SK-N-SH (cell line): ENCODE results near the gene CHST12. TPM values are rescaled to one million over a fixed set of nuclear protein-coding genes. Genes with fewer than 3 reads are reported as not detected.

Experiments
- CTCF ChIA-PET: fragments of 300-600, 350-600 bp; formaldehyde crosslinking; extraction: SDS; loops from one replicate; lab custom pipeline; 2021; lab: Yijun Ruan, JAX
- POLR2A ChIA-PET: fragments of 350-600 bp; sonication (Branson Sonifier 250); formaldehyde crosslinking; extraction: SDS; loops from one replicate; lab custom pipeline; 2020; ENCODE audit warnings: antibody characterized with exemption, inconsistent platforms; lab: Yijun Ruan, JAX
- DNase-seq: peaks from one replicate; pipeline ENCODE4 v3.0.0; 2012
- H2AFZ ChIP-seq: fragments of 200-600 bp; sonication (generic); 2 replicates; pipeline ENCODE4 v1.8.1; 2016; ENCODE audit warnings: antibody characterized with exemption, mild to moderate bottlenecking, low read depth
- H3F3A ChIP-seq: fragments of 200-600 bp; sonication (generic); replicated peaks from 2 replicates; pipeline ENCODE3; 2016; ENCODE audit warnings: antibody characterized with exemption, mild to moderate bottlenecking; ENCODE audit not compliant: insufficient read depth
- H3K27ac ChIP-seq, 2 experiments: fragments of 200-500 bp in 1 of 2; fragments of 200-600 bp in 1 of 2; sonication (Bioruptor generic) in 1 of 2; sonication (generic), shearing (Covaris generic) in 1 of 2; 2 replicates each; pipeline versions ENCODE4 v1.5.1 to v1.6.1; 2014 to 2016; ENCODE audit warnings: low read depth in 2 of 2, inconsistent platforms in 1 of 2, low read length in 1 of 2, mild to moderate bottlenecking in 1 of 2, mixed read lengths in 1 of 2
- H3K27me3 ChIP-seq: fragments of 200-600 bp; sonication (generic), shearing (Covaris generic); 2 replicates; pipeline ENCODE4 v1.6.1; 2016; ENCODE audit warnings: mixed run types; ENCODE audit not compliant: insufficient read depth
- H3K36me3 ChIP-seq, 2 experiments: fragments of 200-500 bp in 1 of 2; fragments of 200-600 bp in 1 of 2; sonication (Bioruptor generic) in 1 of 2; sonication (generic) in 1 of 2; replicated peaks in 1 of 2; 2 replicates each; pipeline versions ENCODE3 to v1.5.1; 2014 to 2016; ENCODE audit warnings: low read length in 1 of 2, mild to moderate bottlenecking in 1 of 2; ENCODE audit not compliant: insufficient read depth in 2 of 2, control insufficient read depth in 1 of 2
- H3K4me1 ChIP-seq, 2 experiments: fragments of 200-500 bp in 1 of 2; fragments of 200-600 bp in 1 of 2; sonication (Bioruptor generic) in 1 of 2; sonication (generic), shearing (Covaris generic) in 1 of 2; 2 replicates each; pipeline versions ENCODE4 v1.5.1 to v1.6.1; 2014 to 2016; ENCODE audit warnings: low read depth in 1 of 2, low read length in 1 of 2, mixed run types in 1 of 2; ENCODE audit not compliant: insufficient read depth in 2 of 2, control insufficient read depth in 1 of 2
- H3K4me2 ChIP-seq: fragments of 200-600 bp; sonication (generic), shearing (Covaris generic); 2 replicates; pipeline ENCODE4 v1.6.1; 2017; ENCODE audit warnings: mixed run types
- H3K4me3 ChIP-seq, 2 experiments: fragments of 200-500 bp in 1 of 2; fragments of 200-600 bp in 1 of 2; sonication (Bioruptor generic) in 1 of 2; sonication (generic), shearing (Covaris generic) in 1 of 2; 2 replicates each; pipeline versions ENCODE4 v1.5.1 to v1.8.1; 2014 to 2016; ENCODE audit warnings: low read depth in 2 of 2, inconsistent platforms in 1 of 2, low read length in 1 of 2, mild to moderate bottlenecking in 1 of 2, mixed read lengths in 1 of 2, moderate library complexity in 1 of 2
- H3K79me2 ChIP-seq: fragments of 200-600 bp; sonication (generic); 2 replicates; pipeline ENCODE4 v1.8.1; 2017; ENCODE audit warnings: mild to moderate bottlenecking; ENCODE audit not compliant: insufficient read depth
- H3K9ac ChIP-seq: fragments of 200-600 bp; sonication (generic); 2 replicates; pipeline ENCODE4 v1.6.1; 2017; ENCODE audit warnings: mixed run types
- H3K9me2 ChIP-seq: fragments of 200-600 bp; sonication (generic); 2 replicates; pipeline ENCODE4 v1.6.1; 2017; ENCODE audit warnings: mixed run types
- H3K9me3 ChIP-seq: fragments of 200-600 bp; sonication (generic); 2 replicates; pipeline ENCODE4 v1.6.1; 2017; ENCODE audit warnings: mixed run types, mild to moderate bottlenecking, moderate library complexity
- H4K20me1 ChIP-seq: fragments of 200-600 bp; sonication (generic); 2 replicates; pipeline ENCODE4 v1.6.1; 2017; ENCODE audit warnings: mild to moderate bottlenecking, mixed run types; ENCODE audit not compliant: insufficient read depth
- CTCF ChIP-seq: fragments of 200-600 bp; sonication (generic); IDR thresholded peaks from 2 replicates; pipeline ENCODE4 v1.6.1; 2017; ENCODE audit warnings: antibody characterized with exemption, mild to moderate bottlenecking, moderate library complexity
- ELF1 ChIP-seq: IDR thresholded peaks from 2 replicates; pipeline ENCODE4 v1.4.0; 2012
- EZH2phosphoT487 ChIP-seq: fragments of 200-600 bp; sonication (generic); IDR thresholded peaks from 2 replicates; pipeline ENCODE4 v1.6.1; 2017; ENCODE audit warnings: low read depth, mixed run types, mild to moderate bottlenecking, antibody characterized with exemption, moderate library complexity, borderline replicate concordance
- FOSL2 ChIP-seq: IDR thresholded peaks from 2 replicates; pipeline ENCODE4 v1.4.0; 2012; ENCODE audit warnings: low read depth, mild to moderate bottlenecking, moderate library complexity, borderline replicate concordance
- FOXM1 ChIP-seq: IDR thresholded peaks from 2 replicates; pipeline ENCODE4 v1.4.0; 2012; ENCODE audit warnings: low read depth, mild to moderate bottlenecking
- GABPA ChIP-seq: IDR thresholded peaks from 2 replicates; pipeline ENCODE4 v1.4.0; 2012; ENCODE audit warnings: low read depth, mild to moderate bottlenecking
- JUND ChIP-seq: IDR thresholded peaks from 2 replicates; pipeline ENCODE4 v1.4.0; 2012
- MAX ChIP-seq: IDR thresholded peaks from 2 replicates; pipeline ENCODE4 v1.4.0; 2012; ENCODE audit warnings: low read depth
- NFIC ChIP-seq: IDR thresholded peaks from 2 replicates; pipeline ENCODE4 v1.4.0; 2012; ENCODE audit warnings: borderline replicate concordance
- NRF1 ChIP-seq: IDR thresholded peaks from 2 replicates; pipeline ENCODE4 v1.6.1; 2012; ENCODE audit warnings: low read depth, mild to moderate bottlenecking, low read length
- POLR2AphosphoS5 ChIP-seq: IDR thresholded peaks from 2 replicates; pipeline ENCODE4 v1.6.1; 2012; ENCODE audit warnings: low read depth, low read length
- USF1 ChIP-seq: IDR thresholded peaks from 2 replicates; pipeline ENCODE4 v1.4.0; 2012; ENCODE audit warnings: low read depth, borderline replicate concordance
- YY1 ChIP-seq: IDR thresholded peaks from 2 replicates; pipeline ENCODE4 v1.4.0; 2012; ENCODE audit warnings: low read depth, mild to moderate bottlenecking
- WGBS: methylation state at CpG from one replicate; pipeline ENCODE4 v1.1.6; 2017; ENCODE audit warnings: low lambda C conversion rate; 5-methylcytosine and 5-hydroxymethylcytosine counted together
- polyA plus RNA-seq, 3 experiments: library from polyadenylated mRNA; depleted of rRNA; stranded (reverse); fragments of >200 nt; gene quantifications; 2 replicates each; pipeline ENCODE4 v1.2.3, GENCODE V29; 2012
- TF ChIP-seq, protein P1 (sequence below): fragments of 150-350 bp; IDR thresholded peaks from 2 replicates; pipeline ENCODE4 v1.6.1; 2017; ENCODE audit warnings: antibody characterized with exemption, low read length, low read depth, borderline replicate concordance

Gene CHST12
- polyA plus RNA-seq, 1 of the 3 experiments (the other 2 are of a cell fraction): 32.7 TPM

- WGBS: 80% methylated on average over 4 of the region's 4 CpGs
- Histone ChIP-seq H4K20me1 (no peaks in the 10 kb centered on the region), H2AFZ (no peak overlapping the region), H3K4me2 (no peak overlapping the region), H3K9me3 (no peaks in the 10 kb centered on the region), H3K4me3 (no peak overlapping the region), H3K27ac (no peak overlapping the region), H3K79me2 (no peaks in the 10 kb centered on the region), H3K4me1 (peaks cover 0 to 14% of the 10 kb centered on the region in 2 experiments; a peak in 1 of 4 replicates), H3K9ac (no peak overlapping the region), H3K36me3 (no peaks in the 10 kb centered on the region), H3K9me2 (no peaks in the 10 kb centered on the region), H3F3A (no peaks in the 10 kb centered on the region), H3K27me3 (no peaks in the 10 kb centered on the region)
- ChIA-PET CTCF (interaction anchor here (1.3 to 5.3 kb wide), 4 partner anchors 12 to 200 kb away, joined by 3 to 48 read pairs (median 9); no protein-coding TSS in a partner anchor), POLR2A (no interaction called here)
- TF ChIP-seq NRF1 (no peak), ELF1 (no peak), NFIC (no peak), EZH2phosphoT487 (no peak), USF1 (no peak), MAX (no peak), GABPA (no peak), FOSL2 (no peak), CTCF (no peak), POLR2AphosphoS5 (no peak), JUND (no peak), FOXM1 (no peak)
- TF ChIP-seq, protein P1, sequence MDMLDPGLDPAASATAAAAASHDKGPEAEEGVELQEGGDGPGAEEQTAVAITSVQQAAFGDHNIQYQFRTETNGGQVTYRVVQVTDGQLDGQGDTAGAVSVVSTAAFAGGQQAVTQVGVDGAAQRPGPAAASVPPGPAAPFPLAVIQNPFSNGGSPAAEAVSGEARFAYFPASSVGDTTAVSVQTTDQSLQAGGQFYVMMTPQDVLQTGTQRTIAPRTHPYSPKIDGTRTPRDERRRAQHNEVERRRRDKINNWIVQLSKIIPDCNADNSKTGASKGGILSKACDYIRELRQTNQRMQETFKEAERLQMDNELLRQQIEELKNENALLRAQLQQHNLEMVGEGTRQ: no peak
- no peak for DNase-seq
Observed at GRCh38 chr7:2481195-2481594, 77.8 kb downstream of the CHST12 start.

DNA sequence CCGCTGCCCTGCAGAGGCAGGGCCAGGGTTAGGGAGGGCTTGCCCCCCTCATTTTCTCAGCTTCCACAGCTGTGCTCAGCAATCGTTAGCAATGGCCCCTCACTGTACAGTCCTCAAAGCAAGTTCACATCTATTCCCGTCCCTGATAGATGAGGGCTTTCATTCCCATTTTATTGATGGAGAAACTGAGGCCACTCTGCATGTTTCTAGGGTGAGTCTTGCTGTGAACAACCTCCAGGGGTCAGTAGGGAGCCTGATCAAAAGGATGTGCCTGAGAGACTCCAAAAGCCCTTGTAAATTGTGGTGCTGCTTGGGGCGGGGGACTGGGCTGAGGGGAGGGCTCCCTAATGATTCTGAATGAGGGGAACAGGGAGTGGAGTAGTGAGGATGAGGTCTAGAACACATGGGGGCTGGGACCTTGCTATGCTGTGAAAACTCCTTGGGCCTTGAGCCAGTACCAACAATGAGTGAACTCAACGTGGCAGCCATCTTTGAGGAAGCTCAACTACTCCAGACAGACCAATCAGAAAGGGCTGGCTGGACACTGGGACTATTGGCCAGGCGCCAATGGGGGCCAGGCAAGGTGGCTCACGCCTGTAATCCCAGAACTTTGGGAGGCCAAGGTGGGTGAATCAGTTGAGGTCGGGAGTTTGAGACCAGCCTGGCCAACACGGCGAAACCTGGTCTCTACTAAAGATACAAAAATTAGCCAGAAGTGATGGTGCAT is 79.5 kb downstream of the CHST12 start:
- H3K9me2 ChIP-seq: no peaks in the 10 kb centered on the region
- no peaks in the 10 kb centered on the region for H3K27me3 ChIP-seq
- no peak overlapping the region for H3K4me3 ChIP-seq
- CTCF ChIA-PET: interaction anchor here (1.1 to 2.5 kb wide), 7 partner anchors 8 to 151 kb away, joined by 3 to 19 read pairs (median 6); partner anchors contain the start of gene BRAT1
- WGBS: 82% methylated on average over 8 of the region's 10 CpGs
- no peaks in the 10 kb centered on the region for H3K36me3 ChIP-seq
- no peaks in the 10 kb centered on the region for H4K20me1 ChIP-seq
- peaks cover 0 to 8% of the 10 kb centered on the region in 2 experiments; a peak in 1 of 4 replicates for H3K4me1 ChIP-seq
- no peak overlapping the region for H3K4me2 ChIP-seq
- H2AFZ ChIP-seq: no peak overlapping the region
- no peaks in the 10 kb centered on the region for H3F3A ChIP-seq
- no peaks in the 10 kb centered on the region for H3K9me3 ChIP-seq
- POLR2A ChIA-PET: no interaction called here
- DNase-seq: no peak
- no peak overlapping the region for H3K9ac ChIP-seq
- TF ChIP-seq FOSL2 (no peak), CTCF (peak; percentile 31), YY1 (0 out of 2 replicates have a peak, but pooled peaks have one; percentile 61)
- no peaks in the 10 kb centered on the region for H3K79me2 ChIP-seq
- H3K27ac ChIP-seq: no peak overlapping the region
